ENCODE measurements around the gene ZBTB20. TPM values are rescaled to one million over a fixed set of nuclear protein-coding genes. Genes with fewer than 3 reads are reported as not detected.

Gene ZBTB20
- total RNA-seq, 1 donor from 2014 or later, result 21.4 TPM

GRCh38 chr3:114756506-114757279 lies 390.4 kb downstream of the ZBTB20 start:
- no peak overlapping the region for H3K4me3 Mint-ChIP-seq (ENCODE audit: unreplicated experiment)
- Histone ChIP-seq H3K36me3 (ENCODE audit: insufficient read depth, low read length) (no peaks in the 10 kb centered on the region), H3K27ac (ENCODE audit: low read depth, low read length) (no peak overlapping the region), H4K20me1 (ENCODE audit: insufficient read depth, low read length) (no peaks in the 10 kb centered on the region), H3K9ac (ENCODE audit: low read length) (no peak overlapping the region), H3K9me3 (ENCODE audit: insufficient read depth, low read depth, low read length) (no peaks in the 10 kb centered on the region), H2AFZ (ENCODE audit: low read depth, low read length) (no peak overlapping the region), H3K79me2 (ENCODE audit: insufficient read depth, low read length) (no peaks in the 10 kb centered on the region), H3K4me1 (ENCODE audit: insufficient read depth, low read length) (peaks cover 11% of the 10 kb centered on the region), H3K27me3 (ENCODE audit: insufficient read depth, low read length) (no peaks in the 10 kb centered on the region), H3K4me2 (ENCODE audit: low read length) (no peak overlapping the region), H3K4me3 (ENCODE audit: insufficient read depth, low read depth, low read length) (no peak overlapping the region)
- no peaks in the 10 kb centered on the region for H3K9me3 Mint-ChIP-seq (ENCODE audit: unreplicated experiment)
- peaks cover 29% of the 10 kb centered on the region for H3K4me1 Mint-ChIP-seq (ENCODE audit: low read depth, unreplicated experiment)
- FAIRE-seq (no peak), DNase-seq (ENCODE audit: low read depth) (peak; percentile 38)
- peak overlapping the region; percentile 53 for H3K27ac Mint-ChIP-seq (ENCODE audit: unreplicated experiment)
- TF ChIP-seq EZH2 (IDR thresholded peaks at IDR 0.05; ENCODE audit: insufficient read depth, low read length) (no peak), CTCF (IDR thresholded peaks at IDR 0.05; ENCODE audit: insufficient read depth, low read depth, low read length) (no peak)
- no peaks in the 10 kb centered on the region for H3K36me3 Mint-ChIP-seq (ENCODE audit: low read depth, unreplicated experiment)
- no peaks in the 10 kb centered on the region for H3K27me3 Mint-ChIP-seq (ENCODE audit: low read depth, unreplicated experiment)

GRCh38 chr3:114746502-114746901 lies 400.6 kb downstream of the ZBTB20 start:
- H3K9me3 ChIP-seq (ENCODE audit: insufficient read depth, low read depth, low read length), result no peaks in the 10 kb centered on the region
- DNase-seq (ENCODE audit: low read depth), result no peak
- no peak overlapping the region for H3K27ac ChIP-seq (ENCODE audit: low read depth, low read length)
- Mint-ChIP-seq H3K27ac (ENCODE audit: unreplicated experiment) (peak overlapping the region; percentile 90), H3K9me3 (ENCODE audit: unreplicated experiment) (no peaks in the 10 kb centered on the region), H3K36me3 (ENCODE audit: low read depth, unreplicated experiment) (no peaks in the 10 kb centered on the region), H3K4me3 (ENCODE audit: unreplicated experiment) (no peak overlapping the region), H3K4me1 (ENCODE audit: low read depth, unreplicated experiment) (peaks cover 20% of the 10 kb centered on the region), H3K27me3 (ENCODE audit: low read depth, unreplicated experiment) (no peaks in the 10 kb centered on the region)
- no peaks in the 10 kb centered on the region for H3K36me3 ChIP-seq (ENCODE audit: insufficient read depth, low read length)
- no peak overlapping the region for H3K9ac ChIP-seq (ENCODE audit: low read length)
- H3K4me1 ChIP-seq (ENCODE audit: insufficient read depth, low read length), result peaks cover 4% of the 10 kb centered on the region
- H3K4me3 ChIP-seq (ENCODE audit: insufficient read depth, low read depth, low read length), result no peak overlapping the region
- no peaks in the 10 kb centered on the region for H3K79me2 ChIP-seq (ENCODE audit: insufficient read depth, low read length)
- no peak overlapping the region for H3K4me2 ChIP-seq (ENCODE audit: low read length)
- TF ChIP-seq CTCF (IDR thresholded peaks at IDR 0.05; ENCODE audit: insufficient read depth, low read depth, low read length) (no peak), EZH2 (IDR thresholded peaks at IDR 0.05; ENCODE audit: insufficient read depth, low read length) (no peak)
- no peaks in the 10 kb centered on the region for H4K20me1 ChIP-seq (ENCODE audit: insufficient read depth, low read length)
- H3K27me3 ChIP-seq (ENCODE audit: insufficient read depth, low read length), result no peaks in the 10 kb centered on the region
- H2AFZ ChIP-seq (ENCODE audit: low read depth, low read length), result no peak overlapping the region
- no peak for FAIRE-seq
